IPS-NIHi7 (cell line): ENCODE results near the gene SIRT7.
A peak's percentile ranks its signal among the peaks of the same experiment; 100 is the strongest.

Source experiments
- DNase-seq: peaks from one replicate; pipeline ENCODE4 v3.0.0; 2012; ENCODE audit warnings: mixed read lengths; ENCODE audit errors: extremely low spot score

SIRT7 gene, protein sequence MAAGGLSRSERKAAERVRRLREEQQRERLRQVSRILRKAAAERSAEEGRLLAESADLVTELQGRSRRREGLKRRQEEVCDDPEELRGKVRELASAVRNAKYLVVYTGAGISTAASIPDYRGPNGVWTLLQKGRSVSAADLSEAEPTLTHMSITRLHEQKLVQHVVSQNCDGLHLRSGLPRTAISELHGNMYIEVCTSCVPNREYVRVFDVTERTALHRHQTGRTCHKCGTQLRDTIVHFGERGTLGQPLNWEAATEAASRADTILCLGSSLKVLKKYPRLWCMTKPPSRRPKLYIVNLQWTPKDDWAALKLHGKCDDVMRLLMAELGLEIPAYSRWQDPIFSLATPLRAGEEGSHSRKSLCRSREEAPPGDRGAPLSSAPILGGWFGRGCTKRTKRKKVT

DNA sequence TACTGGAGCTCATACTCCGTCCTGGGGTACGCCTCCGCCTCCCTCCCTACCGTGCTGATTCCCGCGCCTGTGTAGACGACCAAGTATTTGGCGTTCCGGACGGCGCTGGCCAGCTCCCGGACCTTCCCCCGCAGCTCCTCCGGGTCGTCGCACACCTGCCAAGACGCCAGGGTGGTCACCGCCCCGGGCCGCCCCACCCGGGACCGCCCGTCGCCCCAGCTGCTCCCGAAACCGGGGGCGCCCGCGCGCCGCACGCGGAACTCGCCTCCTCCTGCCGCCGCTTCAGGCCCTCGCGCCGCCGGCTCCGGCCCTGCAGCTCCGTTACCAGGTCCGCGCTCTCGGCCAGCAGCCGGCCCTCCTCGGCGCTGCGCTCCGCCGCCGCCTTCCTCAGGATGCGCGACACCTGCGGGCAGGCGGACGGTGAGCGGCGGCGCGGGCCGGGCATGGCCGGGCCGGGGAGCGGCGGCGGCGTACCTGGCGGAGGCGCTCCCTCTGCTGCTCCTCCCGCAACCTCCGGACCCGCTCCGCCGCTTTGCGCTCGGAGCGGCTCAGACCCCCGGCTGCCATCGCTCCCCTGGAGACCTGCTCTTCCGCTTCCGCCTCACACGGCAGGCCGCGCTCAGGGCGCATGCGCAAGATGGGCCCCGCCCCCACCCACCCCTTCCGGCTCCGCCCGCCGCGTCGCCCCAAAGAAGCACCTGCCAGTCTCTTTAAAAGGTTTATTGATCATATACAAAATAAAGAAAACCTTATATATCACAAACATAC, at the start of gene SIRT7:
SIRT7 (minus strand) TSS at position 612 of the 768 bp plus-strand sequence; CDS start at position 567, 45 bp downstream.
- peak; percentile 95 for DNase-seq

DNA sequence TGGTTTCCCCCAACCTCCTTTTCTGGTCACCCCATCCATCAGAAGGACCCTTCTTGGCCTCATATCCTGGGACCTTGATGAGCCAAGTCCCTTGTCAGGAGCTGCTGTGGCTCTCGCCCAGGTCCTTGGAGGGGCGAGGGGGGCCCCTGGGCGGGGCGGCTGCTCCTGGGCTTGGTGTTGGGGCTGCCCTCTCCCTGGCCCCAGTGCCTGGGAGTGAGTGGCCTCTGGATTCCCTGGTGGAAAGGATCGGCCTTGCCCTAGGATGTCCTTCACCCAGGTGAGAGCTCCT, 49.2 kb upstream of the SIRT7 start:
- no peak for DNase-seq

DNA sequence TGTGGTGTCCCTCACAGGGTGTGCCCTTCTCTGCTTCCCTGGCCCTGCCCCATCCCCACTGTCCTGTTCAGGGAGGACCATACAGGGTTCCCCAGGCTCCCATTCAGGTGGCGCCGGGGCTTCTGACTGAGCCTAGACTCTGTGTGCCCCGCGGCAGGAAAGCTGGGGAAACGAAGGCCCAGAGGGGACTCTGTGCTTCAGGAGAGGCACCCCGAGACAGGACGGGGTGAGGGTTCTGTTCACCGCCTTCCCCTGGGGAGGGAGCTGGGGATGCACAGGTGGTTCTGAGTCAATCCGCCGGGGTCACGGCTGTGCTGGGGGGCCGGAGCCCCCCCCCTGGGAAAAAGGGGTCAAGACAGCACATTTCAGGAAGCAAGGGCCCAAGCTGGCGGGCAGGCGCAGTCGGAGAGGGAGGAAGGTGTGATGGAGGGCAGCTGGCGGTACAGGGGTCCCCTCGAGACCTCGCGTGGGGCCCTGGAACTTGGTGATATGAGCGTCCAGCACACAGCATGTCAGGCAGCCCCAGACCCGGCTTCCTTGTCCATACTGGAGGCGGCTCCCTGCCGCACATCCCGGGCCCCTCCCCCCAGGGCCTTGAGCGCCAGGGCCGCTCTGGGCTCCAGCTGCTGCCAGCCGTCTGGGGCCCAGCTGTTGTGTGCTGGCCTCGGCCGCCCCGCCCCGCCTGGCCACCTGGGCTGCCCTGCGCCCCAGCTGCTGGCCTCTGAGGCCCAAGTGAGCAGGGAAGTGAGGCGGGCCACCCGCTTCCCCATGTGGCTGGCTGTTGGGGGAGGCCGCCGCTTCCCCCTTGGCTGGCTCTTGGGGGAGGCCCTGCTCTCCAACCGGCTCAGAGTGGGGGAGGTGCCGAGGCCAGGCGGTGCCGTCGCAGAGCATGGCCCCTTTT, 48.6 kb upstream of the SIRT7 start:
- DNase-seq: peak; percentile 56

DNA sequence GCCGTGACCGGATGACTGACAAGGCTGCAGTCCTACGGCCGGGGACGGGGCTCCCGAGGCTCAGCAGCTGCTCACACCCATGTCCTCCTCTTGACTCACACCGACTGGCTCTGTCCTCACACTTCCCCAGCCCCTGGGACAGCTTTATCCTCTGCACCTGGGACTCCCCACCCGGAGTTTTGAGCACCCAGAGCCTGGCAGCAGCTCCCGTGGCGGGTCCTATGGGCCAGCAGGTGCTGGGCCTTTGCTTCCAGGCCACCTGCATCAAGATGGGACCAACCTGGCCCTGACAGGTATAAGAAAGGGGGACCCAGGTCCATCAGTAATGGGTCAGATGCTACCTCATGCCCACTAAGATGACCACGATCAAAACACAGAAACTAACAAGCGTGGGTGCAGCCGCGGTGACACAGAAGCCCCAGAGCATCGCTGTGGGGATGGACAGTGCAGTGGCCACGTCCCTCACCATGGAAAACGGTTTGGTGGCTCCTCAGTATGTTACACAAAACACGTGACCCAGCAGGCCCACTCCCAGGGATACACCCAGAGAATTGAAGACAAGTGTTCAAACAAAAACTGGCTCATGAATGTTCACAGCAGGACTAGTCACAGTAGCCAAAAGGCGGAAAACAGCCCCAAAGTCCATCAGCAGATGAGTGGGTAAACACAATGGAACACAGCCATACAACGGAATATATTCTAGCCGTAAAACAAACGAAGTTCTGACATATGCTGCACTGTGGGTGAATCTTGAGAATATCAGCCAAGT, 46.3 kb upstream of the SIRT7 start:
- DNase-seq: no peak

DNA sequence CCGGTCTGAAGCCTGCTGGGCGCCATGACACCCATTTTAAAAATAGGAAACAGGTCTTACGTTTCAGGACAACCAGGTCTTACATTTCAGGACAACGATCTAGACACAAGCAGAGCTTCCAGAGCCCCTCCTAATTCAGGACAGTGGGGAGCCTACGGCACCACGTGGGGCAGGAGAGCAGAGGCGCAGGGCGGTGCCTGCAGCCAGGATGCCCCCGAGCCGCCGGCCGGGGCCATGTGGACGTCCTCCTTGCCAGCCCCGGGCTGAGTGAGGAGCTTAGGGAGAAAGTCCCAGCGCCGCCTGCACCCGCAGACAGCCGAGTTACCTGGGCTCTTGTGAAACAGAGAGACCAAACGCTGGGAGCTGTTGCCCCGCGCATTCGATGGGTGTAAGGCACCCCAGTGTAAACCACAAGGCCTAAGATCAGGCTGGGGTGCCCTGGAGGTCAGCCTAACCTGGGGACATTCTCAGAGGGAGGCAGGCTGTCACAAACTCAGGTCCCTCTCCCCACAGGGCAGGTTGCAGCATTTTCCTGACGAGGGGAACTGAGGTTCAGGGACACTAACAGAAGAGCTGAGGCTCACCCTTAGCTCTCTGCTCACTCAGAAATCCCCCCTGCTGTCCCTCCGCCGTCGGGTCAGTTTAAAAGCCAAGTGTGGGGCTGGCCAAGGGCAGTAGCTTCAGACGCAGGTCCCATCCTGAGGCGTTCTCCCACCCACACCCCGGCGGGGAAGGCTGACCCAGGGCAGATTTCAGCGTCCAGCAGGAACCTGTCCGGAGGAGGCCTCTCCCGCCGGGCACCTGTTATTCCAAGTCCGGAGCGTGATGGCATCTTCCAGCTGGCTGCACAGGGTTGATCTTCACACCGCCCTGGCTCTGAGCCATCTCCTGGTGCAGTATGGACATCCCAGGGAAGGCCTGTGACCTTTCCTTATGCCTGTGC, 44.8 kb upstream of the SIRT7 start:
- DNase-seq: no peak

DNA sequence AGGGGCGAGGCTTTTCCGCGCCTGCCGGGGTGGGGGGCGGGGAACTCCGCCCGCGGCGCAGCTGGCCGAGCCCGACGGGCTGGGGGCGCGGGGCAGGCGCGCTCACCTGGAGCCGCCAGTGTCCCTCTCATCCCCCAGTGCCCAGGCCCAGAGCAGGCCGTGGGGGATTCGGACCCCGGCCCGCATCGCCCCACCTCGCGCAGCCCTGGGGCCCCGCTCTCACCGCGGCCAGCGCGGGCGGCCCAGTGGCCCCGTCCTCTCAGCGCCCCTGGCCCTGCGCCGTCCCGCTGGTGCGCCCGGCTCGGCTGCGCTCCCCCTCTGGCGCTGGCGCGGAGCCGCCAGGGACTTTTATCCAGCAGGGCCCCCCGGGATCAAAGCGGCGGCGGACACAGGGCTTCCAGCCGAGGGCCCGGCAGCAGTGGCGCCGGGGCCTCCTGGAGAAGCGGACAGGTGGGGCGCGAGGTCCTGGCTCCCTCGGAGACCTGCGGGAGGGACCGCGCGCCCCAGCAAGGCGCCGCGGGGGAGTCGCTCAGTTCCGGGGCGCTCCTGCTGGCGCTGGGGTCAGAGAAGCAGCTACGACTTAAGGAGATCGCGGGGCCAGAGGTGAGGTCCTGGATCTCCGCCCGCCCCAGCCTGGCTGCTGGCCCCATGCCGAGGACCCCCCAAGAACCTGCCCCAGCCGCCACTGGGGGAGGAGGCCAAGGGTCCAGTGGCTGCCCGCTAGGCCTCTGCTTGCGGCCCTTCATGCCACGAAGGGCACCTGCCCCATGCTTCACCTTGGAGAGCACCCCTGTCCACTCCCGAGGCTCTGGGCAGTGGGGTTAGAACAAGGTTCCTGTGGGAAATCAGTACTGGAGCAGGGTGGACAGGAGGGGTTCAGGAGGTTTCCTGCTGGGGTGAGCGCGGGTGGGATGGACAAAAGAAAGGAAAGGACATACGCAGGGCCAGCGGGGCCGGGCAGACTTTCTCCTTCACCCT, 43.8 kb upstream of the SIRT7 start:
- DNase-seq: no peak

DNA sequence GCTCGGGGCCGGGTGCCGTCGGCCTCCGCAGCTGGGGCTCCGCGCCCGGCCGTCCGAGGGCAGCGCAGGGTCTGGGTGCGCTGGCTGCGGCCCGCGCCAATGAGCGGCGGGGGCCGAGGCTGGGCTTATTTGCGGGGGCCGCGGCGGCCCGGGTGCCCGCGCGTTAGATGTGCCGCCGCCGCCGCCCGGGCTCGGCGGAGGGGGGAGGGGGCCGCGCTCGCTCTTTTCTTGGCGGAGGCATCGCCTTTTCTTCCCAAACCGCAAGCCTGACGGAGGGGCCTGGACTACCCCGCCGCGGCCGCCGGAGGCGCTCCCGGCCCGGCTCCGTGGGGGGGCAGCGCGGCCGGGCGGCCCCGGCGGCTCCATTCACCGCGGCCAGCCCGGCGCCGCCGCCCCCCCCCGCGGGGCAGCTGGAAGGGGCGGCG, 43.1 kb upstream of the SIRT7 start, which contains the start of gene NOTUM:
NOTUM (minus strand) TSS at position 101 of the 425 bp plus-strand sequence. CDS start 278 bp downstream, outside the sequence.
- peak; percentile 71 for DNase-seq

DNA sequence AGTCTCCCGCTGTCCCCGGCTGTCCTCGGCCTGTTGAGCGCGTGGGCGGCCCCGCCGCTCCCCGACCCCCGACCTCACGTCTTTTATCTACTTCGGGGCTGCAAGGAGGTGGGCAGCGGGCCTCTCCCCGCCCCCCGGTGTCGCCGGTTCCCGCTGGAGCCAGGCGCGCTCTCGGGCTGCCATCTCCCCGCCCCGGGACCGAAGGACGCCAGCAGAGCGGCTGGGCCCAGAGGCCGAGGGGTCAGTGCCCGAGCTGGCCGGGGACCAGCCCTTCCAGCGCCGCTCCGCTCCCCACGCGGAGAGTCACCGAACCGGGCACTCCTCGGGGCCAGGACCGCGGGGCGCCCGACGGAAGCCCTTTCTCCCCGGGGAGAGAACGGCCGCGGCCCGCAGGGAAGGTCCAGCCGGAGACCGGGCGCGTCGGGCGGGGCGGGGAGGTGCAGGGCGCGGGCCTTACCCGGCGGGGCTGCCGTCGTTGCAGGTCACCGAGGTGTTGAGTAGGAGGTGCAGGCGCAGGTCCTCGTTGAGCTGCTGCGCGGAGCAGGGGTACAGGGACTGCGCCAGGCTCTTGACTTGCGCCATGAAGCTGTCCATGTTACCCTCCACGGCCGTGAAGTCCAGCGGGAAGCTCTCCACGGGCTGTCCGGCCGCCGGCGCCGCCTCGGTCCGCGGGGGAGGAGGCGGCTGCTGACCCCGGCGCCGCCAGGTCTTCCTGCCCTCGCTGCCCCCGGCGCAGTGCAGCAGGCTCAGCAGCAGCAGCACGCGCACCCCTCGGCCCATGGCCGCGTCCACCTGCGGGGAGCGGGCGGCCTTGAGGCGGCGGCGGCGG, 42.4 kb upstream of the SIRT7 start:
- DNase-seq: no peak

DNA sequence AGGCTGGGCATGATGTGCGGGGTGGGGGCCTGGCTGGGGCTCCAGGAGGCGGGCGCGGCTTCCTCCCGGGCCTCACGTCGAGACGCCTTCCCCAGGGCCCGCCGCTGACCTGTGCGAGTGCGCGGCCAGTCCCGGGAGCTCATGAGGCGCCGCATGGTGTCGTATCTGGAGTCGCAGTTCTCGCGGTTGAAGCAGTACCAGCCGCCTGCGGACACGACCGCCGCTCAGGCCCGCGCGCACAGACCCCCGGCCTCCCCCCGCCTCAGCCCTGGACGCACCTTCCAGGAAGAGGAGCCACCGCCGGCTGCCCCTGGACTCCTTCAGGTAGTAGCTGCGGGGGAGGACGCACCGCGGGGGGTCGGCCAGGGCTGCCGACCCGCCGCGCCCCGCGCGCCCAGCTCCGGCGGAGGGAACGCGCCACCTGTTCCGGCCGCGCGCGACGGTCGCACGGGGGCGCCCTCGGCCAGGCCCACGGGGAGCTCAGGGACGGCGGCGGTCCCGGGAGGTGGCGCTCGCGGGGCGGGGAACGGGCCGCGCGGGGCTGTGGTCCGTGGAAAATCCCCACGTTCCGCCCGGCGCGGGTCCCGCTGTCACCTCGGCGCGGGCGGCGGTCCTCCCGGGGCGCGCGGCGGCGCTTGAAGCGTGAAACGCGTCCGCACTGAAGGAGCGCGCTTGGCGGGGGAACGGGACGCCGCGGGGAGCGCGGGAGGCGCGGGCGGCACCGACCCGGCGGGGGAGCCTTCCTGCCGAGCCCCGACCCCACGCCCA, 41.6 kb upstream of the SIRT7 start:
- peak; percentile 57 for DNase-seq

DNA sequence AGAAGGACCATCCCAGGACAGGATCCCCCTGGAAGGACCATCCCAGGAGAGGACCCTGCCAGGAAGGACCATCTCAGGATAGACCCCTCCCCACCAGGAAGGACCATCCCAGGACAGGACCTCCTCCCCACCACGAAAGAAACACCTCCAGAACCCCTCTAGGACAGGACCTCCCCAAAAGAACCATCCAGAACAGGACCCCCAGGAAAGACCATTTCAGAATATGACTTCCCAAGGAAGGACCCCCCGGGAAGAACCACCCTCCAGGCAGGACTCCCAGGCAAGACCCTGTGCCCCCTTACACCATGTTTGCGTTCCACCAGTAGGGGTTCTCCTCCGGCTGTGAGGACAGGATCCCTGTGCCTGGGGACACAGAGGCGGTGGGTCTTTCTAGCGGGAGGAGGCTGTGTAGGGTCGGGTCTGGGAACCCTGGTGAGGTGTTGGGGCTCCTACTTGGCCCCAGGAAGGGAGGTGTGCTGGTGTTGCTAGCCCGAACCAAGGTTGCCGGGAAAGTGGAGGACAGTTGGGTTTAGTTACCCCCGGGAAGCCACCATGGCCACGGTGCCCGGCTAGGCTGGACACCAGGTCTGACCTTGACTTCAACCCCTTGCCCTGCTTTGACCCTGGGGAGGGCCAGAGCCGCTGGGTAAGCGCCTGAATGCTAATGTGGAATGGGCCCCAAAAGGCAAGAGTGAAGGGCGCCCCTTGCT, 40.8 kb upstream of the SIRT7 start:
- DNase-seq: no peak

DNA sequence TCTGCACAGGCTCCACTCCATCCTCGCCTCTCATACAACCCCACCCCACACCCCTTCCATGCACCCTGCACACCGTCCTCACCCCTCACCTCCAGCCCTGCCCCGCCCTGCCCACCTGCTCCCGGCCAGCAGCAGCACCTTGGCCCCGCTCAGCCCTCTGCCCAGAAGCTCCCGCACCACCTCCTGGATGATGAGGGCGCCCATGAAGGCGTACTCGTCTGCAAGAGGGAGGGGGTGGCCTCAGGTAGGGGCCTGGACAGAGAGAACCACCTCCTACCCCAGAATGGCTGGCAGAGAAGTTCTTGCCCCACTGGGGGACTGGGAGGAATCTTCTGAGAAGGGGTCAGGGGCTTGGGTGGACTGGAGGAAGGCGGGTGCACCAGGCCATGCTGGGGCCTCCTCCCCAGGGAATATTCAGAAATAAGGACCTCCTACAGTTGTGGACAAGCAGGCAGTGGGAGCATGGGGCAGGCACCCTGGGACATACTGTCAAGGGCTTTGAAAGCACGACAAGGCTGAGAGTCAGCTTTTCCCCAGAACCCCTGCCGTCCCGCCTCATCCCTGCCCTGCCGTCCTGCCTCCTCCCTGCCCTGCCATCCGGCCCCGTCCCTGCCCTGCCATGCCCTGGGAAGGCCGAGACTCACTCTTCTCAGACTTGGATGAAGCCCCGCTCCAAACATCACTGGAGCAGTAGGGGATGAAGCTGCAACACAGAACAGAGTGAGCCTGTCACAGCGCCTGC, 39.9 kb upstream of the SIRT7 start:
- no peak for DNase-seq

DNA sequence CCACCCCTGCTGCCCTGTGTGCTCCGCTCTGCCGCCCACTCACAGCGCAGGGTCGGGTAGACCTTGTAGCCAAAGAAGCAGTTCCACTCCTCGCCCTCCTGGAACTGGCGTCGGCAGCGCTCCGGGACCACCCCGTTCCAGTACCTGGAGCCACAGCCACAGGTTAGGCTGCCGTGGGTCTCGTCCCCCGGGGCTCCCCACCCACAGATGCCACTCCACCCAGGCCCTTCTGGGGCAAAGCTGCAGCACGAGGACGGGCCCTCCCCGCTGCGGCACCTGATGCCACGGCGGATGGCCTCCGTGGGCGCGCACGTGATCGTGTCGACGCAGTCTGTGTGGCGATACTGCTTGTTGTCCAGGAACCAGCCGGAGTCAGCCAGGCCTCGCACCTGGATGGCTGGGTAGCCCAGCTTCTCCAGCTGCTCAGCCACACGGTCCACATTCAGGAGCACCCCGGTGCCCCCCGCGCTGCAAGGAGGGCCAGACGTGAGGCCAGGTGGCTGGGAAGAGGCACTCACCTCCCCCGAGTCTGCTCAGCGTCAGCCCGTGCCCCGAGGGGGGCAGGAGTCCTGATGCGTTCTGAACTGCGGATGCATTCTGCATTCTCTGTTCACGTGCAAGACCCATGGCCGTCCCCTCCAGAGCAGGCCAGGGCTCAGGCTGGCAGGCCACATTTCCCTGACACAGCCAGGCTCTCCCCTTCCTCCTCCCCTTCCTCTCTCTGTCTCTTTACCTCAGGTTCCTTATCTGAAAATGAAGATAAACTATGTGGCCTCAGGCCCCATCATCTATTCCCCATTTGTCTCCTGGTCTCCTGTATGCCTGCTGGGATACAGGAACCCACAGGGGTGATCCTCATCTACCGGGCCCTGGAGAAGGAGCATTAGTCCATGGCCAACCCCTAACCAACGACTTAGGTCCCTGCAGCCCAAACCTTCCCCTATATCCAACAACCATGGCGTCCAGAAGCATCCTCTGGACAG, 38.9 kb upstream of the SIRT7 start:
- DNase-seq: no peak

DNA sequence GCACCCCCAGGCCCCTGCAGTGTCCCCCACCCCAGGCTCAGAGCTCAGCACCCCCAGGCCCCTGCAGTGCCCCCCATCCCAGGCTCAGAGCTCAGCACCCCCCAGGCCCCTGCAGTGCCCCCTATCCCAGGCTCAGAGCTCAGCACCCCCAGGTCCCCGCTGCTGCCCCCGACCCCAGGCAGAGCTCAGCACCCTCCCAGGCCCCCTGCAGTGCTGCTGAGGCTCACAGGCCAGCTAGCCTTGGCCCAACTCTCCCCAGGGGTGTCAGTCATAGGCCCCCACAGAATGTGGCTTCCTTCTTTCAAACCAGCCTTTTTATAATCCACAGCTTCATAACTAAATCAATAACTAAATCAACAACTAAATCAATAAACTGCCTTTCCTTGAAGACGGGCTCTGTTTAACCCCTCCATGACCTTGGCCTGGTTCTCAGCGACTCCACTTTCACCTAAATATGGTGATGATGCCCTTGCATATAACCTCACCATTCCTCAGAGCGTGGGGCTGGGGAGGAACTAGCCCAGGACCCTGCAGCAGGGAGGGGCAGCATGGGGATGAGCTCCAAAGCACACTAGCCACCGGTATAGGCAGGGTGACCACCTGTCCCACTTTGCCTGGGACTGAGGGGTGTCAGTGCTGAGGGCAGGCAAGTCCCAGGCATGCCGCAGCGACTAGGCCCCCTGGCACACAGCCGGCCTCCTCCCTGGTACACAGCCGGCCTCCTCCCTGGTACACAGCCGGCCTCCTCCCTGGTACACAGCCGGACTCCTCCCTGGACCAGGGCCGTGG, 38.0 kb upstream of the SIRT7 start:
- no peak for DNase-seq
